DOHH2 (cell line): ENCODE results near the gene TNNT2.

Experiments
- H3F3A ChIP-seq: fragments of 200-600 bp; sonication (generic), shearing (Covaris generic); 2 replicates; pipeline ENCODE4 v1.6.0; 2016; ENCODE audit warnings: antibody characterized with exemption, mild to moderate bottlenecking; ENCODE audit not compliant: control insufficient read depth, insufficient read depth
- H3K27ac ChIP-seq: fragments of 200-600 bp; sonication (generic); 2 replicates; pipeline ENCODE4 v1.5.1; 2014; ENCODE audit warnings: low read depth, mild to moderate bottlenecking, low read length, moderate library complexity
- H3K27me3 ChIP-seq: fragments of 200-600 bp; sonication (generic); 2 replicates; pipeline ENCODE4 v1.6.1; 2014; ENCODE audit warnings: mild to moderate bottlenecking, low read length, mixed read lengths; ENCODE audit not compliant: control insufficient read depth
- H3K36me3 ChIP-seq: fragments of 200-600 bp; sonication (generic); 2 replicates; pipeline ENCODE4 v1.6.1; 2014; ENCODE audit warnings: mild to moderate bottlenecking, low read length, moderate library complexity, mixed read lengths; ENCODE audit not compliant: control insufficient read depth
- H3K4me1 ChIP-seq: fragments of 200-600 bp; sonication (generic); 2 replicates; pipeline ENCODE4 v1.6.1; 2014; ENCODE audit warnings: mild to moderate bottlenecking, low read length, mixed read lengths; ENCODE audit not compliant: control insufficient read depth
- H3K4me2 ChIP-seq: fragments of 200-600 bp; sonication (generic); 2 replicates; pipeline ENCODE4 v1.6.0; 2014; ENCODE audit warnings: mild to moderate bottlenecking, low read length, moderate library complexity
- H3K4me3 ChIP-seq: fragments of 200-600 bp; sonication (generic); 2 replicates; pipeline ENCODE4 v1.5.1; 2014; ENCODE audit warnings: mild to moderate bottlenecking, low read length, mixed read lengths
- H3K79me2 ChIP-seq: fragments of 200-600 bp; sonication (generic); 2 replicates; pipeline ENCODE4 v1.6.1; 2014; ENCODE audit warnings: mild to moderate bottlenecking, low read length, mixed read lengths; ENCODE audit not compliant: control insufficient read depth
- H3K9me2 ChIP-seq: fragments of 200-600 bp; sonication (generic); replicated peaks from 2 replicates; pipeline ENCODE4 v1.6.1; 2014; ENCODE audit warnings: mild to moderate bottlenecking, low read length, mixed read lengths; ENCODE audit not compliant: control insufficient read depth
- H3K9me3 ChIP-seq: fragments of 200-600 bp; sonication (generic); 2 replicates; pipeline ENCODE4 v1.6.1; 2014; ENCODE audit warnings: antibody characterized with exemption, low read length, mixed read lengths; ENCODE audit not compliant: control insufficient read depth, insufficient read depth
- H4K20me1 ChIP-seq: fragments of 200-600 bp; sonication (generic); 2 replicates; pipeline ENCODE4 v1.6.0; 2014; ENCODE audit warnings: low read depth, mild to moderate bottlenecking, antibody characterized with exemption, low read length, moderate library complexity; ENCODE audit not compliant: control insufficient read depth, insufficient read depth
- EZH2phosphoT487 ChIP-seq: fragments of 200-600 bp; sonication (generic); IDR thresholded peaks from 2 replicates; pipeline ENCODE4 v1.6.1; 2017; ENCODE audit warnings: borderline replicate concordance, mild to moderate bottlenecking, antibody characterized with exemption, low read length, moderate library complexity, mixed read lengths
- TF ChIP-seq, protein P1 (sequence below): fragments of 200-600 bp; sonication (generic); IDR thresholded peaks from one replicate; pipeline ENCODE4 v1.5.1; 2014; ENCODE audit warnings: antibody characterized with exemption, mild to moderate bottlenecking, low read depth, low read length; ENCODE audit not compliant: poor library complexity, severe bottlenecking

Gene TNNT2

DNA sequence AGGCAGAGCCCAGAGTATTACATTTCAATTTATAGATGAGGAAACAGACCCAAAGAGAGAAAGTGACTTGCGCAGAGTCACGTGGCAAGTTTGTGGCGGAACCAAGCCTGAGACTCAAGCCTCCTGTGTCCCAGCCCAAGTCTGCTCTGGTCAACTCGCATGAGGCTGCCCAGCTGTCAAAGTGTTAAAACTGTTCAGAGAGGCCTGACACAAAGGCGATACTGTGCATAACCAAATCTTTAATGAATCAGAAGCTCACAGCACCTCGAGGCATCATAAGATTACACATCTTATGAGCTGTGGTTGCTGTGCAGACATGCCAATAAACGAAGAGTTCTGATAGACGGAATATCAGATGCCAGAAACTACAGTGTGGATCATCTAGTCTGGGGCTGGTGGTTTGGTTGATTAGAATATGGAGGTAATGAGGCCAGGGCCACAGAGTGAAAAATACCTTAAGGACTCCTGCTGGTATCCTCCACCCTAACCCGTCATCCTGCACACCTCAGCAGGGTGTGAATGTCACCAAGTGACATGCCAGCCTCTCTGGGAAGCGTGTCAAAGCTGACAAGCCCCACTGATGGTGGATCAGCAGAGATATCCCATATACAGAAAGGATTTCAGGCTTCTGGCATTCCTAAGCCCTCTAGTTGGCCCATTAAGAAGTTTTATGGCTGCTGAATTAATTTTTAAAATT is 42.2 kb downstream of the TNNT2 start:
- H3K79me2 ChIP-seq: no peaks in the 10 kb centered on the region
- no peaks in the 10 kb centered on the region for H3K27me3 ChIP-seq
- no peaks in the 10 kb centered on the region for H3K36me3 ChIP-seq
- no peaks in the 10 kb centered on the region for H3K4me1 ChIP-seq
- H3K27ac ChIP-seq: no peak overlapping the region
- H3K4me3 ChIP-seq: no peak overlapping the region
- no peaks in the 10 kb centered on the region for H3K9me2 ChIP-seq
- no peak for TF ChIP-seq EZH2phosphoT487
- TF ChIP-seq, protein P1, sequence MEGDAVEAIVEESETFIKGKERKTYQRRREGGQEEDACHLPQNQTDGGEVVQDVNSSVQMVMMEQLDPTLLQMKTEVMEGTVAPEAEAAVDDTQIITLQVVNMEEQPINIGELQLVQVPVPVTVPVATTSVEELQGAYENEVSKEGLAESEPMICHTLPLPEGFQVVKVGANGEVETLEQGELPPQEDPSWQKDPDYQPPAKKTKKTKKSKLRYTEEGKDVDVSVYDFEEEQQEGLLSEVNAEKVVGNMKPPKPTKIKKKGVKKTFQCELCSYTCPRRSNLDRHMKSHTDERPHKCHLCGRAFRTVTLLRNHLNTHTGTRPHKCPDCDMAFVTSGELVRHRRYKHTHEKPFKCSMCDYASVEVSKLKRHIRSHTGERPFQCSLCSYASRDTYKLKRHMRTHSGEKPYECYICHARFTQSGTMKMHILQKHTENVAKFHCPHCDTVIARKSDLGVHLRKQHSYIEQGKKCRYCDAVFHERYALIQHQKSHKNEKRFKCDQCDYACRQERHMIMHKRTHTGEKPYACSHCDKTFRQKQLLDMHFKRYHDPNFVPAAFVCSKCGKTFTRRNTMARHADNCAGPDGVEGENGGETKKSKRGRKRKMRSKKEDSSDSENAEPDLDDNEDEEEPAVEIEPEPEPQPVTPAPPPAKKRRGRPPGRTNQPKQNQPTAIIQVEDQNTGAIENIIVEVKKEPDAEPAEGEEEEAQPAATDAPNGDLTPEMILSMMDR: no peak
- no peaks in the 10 kb centered on the region for H3F3A ChIP-seq
- no peak overlapping the region for H3K4me2 ChIP-seq
- no peaks in the 10 kb centered on the region for H3K9me3 ChIP-seq
- no peaks in the 10 kb centered on the region for H4K20me1 ChIP-seq

DNA sequence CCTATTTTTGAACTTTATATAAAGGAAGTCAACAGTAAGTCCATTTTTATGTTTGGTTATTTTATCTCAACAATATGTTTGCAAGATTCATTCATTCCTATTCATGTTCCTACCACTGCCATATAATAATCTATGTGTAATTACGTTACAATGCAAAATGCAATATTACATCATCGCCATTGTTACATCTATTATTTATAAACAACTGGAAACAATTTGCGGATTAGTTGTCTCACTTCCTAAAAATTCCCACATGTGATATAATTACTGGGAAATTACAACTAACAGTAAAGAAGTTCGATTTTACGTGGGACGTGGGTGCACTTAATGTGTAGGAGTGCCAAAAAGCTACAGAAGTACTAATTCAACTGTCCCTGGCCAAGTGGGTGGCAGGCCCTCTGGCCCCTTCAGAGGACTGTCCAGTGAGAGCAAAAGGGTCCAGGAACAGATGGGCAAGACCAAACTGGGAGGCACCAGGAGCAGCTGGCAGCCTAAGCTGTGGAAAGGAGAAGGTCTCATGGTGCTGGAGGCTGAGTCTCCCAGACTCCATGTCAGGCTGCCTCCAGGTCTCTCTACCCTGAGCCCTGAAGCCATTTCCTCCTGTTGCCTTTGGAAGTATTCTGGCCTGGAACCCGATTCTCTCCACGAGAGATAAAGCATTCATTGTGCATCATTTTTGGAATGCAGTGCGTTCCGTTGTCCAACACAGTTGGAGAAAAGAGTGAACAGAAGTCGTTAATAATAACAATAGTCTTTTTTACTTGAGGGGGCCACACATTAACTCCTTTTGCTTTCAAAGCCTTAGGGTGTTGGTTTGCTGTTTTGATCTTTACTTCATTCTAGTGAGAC is 42.9 kb downstream of the TNNT2 start:
- no peaks in the 10 kb centered on the region for H4K20me1 ChIP-seq
- no peaks in the 10 kb centered on the region for H3K79me2 ChIP-seq
- H3K27me3 ChIP-seq: no peaks in the 10 kb centered on the region
- no peaks in the 10 kb centered on the region for H3K4me1 ChIP-seq
- no peaks in the 10 kb centered on the region for H3F3A ChIP-seq
- no peaks in the 10 kb centered on the region for H3K9me2 ChIP-seq
- no peaks in the 10 kb centered on the region for H3K36me3 ChIP-seq
- no peak overlapping the region for H3K4me2 ChIP-seq
- no peak overlapping the region for H3K27ac ChIP-seq
- H3K9me3 ChIP-seq: no peaks in the 10 kb centered on the region
- no peak overlapping the region for H3K4me3 ChIP-seq
- no peak for TF ChIP-seq EZH2phosphoT487
- TF ChIP-seq, protein P1: no peak

DNA sequence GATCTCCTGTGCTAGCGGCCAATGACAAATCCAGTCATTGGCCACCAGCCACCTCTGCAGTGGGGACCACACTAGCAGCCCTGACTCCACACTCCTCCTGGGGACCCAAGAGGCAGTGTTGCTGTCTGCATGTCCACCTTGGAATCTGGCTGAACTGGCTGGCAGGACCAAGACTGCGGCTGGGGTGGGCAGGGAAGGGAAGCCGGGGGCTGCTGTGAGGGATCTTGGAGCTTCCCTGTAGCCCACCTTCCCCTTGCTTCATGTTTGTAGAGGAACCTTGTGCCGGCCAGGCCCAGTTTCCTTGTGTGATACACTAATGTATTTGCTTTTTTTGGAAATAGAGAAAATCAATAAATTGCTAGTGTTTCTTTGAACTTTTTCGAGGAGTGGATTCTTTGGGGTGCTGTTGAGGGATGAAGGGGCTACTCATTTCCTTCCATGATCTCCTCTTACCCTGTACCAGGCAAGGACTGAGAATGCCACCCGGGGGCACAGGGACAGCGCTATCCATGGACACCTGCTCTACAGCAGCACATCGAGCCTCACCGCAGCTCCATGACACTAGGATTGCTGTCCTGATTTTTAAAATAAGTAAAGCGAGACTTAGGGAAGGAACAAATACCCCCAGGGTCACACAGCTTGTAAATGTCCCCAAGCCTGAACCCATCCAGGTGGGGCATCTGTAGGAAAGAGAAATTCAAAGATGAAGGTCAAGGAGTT is 44.7 kb downstream of the TNNT2 start:
- no peaks in the 10 kb centered on the region for H3K79me2 ChIP-seq
- H3K4me3 ChIP-seq: no peak overlapping the region
- H3K36me3 ChIP-seq: no peaks in the 10 kb centered on the region
- TF ChIP-seq EZH2phosphoT487: no peak
- TF ChIP-seq, protein P1: no peak
- no peak overlapping the region for H3K27ac ChIP-seq
- H3K9me3 ChIP-seq: no peaks in the 10 kb centered on the region
- no peaks in the 10 kb centered on the region for H3K27me3 ChIP-seq
- no peaks in the 10 kb centered on the region for H3K4me1 ChIP-seq
- no peaks in the 10 kb centered on the region for H3K9me2 ChIP-seq
- H3F3A ChIP-seq: no peaks in the 10 kb centered on the region
- no peak overlapping the region for H3K4me2 ChIP-seq
- no peaks in the 10 kb centered on the region for H4K20me1 ChIP-seq
